ENCODE results near the gene KIRREL3. TPM values are rescaled to one million over a fixed set of nuclear protein-coding genes. Genes with fewer than 3 reads are reported as not detected.

The KIRREL3 gene
- total and polyA plus RNA-seq, 2 donors (not counting 3 experiments of a cell fraction or from before 2014, with no cell fraction given): not detected

DNA sequence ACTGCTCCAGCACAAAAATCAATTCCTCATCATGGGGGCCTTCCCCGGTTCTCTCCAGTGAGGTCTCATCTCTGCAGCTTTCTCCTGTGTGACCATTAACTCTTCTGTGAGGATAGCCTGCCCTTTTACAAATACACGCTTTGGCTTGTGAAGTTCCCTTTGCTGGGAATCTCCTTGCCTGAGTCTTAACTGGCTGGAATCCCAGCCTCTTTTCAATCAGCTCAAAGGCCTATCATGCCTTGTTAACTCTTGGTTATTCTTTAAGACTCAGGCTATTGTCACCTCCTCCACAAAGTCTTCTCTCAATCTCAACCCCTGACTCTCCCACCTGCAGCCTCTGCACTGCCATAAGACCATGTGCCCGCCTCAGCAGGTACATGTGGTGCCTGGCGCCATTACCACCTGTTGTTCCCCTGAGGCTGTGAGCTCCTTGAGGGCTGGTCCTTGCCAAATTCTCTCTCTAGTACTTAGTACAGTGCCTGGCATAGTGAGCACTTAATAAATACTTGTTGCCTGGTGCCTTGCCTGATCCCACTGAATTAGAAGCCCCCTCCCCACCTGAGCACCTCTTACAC is 516.9 kb downstream of the KIRREL3 start:
- POLR2A ChIA-PET: no interaction called here
- TF ChIP-seq, protein P1, sequence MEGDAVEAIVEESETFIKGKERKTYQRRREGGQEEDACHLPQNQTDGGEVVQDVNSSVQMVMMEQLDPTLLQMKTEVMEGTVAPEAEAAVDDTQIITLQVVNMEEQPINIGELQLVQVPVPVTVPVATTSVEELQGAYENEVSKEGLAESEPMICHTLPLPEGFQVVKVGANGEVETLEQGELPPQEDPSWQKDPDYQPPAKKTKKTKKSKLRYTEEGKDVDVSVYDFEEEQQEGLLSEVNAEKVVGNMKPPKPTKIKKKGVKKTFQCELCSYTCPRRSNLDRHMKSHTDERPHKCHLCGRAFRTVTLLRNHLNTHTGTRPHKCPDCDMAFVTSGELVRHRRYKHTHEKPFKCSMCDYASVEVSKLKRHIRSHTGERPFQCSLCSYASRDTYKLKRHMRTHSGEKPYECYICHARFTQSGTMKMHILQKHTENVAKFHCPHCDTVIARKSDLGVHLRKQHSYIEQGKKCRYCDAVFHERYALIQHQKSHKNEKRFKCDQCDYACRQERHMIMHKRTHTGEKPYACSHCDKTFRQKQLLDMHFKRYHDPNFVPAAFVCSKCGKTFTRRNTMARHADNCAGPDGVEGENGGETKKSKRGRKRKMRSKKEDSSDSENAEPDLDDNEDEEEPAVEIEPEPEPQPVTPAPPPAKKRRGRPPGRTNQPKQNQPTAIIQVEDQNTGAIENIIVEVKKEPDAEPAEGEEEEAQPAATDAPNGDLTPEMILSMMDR (IDR thresholded peaks at IDR 0.05; ENCODE audit: extremely low read depth in 1 of 2, insufficient read depth in 1 of 2, low read depth in 1 of 2, low read length in 2 of 2): no peak
- TF ChIP-seq JUN (IDR thresholded peaks at IDR 0.05; ENCODE audit: borderline replicate concordance, insufficient read depth, insufficient read length, low read depth) (no peak), POLR2AphosphoS5 (IDR thresholded peaks at IDR 0.05; ENCODE audit: insufficient read depth, low read depth, low read length) (no peak), GATA2 (IDR thresholded peaks at IDR 0.05; ENCODE audit: insufficient read depth, insufficient read length, low read depth, low read length) (no peak), MYC (IDR thresholded peaks at IDR 0.05; ENCODE audit: low read depth, low read length) (no peak), FOS (IDR thresholded peaks at IDR 0.05; ENCODE audit: borderline replicate concordance, insufficient read depth, low read length) (no peak), POLR2A (IDR thresholded peaks at IDR 0.05; ENCODE audit: low read depth, low read length) (no peak), EZH2 (IDR thresholded peaks at IDR 0.05; ENCODE audit: borderline replicate concordance, low read depth, low read length, severe bottlenecking) (no peak)
- TF ChIP-seq, protein P2, sequence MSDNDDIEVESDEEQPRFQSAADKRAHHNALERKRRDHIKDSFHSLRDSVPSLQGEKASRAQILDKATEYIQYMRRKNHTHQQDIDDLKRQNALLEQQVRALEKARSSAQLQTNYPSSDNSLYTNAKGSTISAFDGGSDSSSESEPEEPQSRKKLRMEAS (IDR thresholded peaks at IDR 0.05; ENCODE audit: insufficient read depth, insufficient read length): no peak
- Histone ChIP-seq H3K4me1 (ENCODE audit: control insufficient read depth, extremely low read depth, insufficient read depth, low read length) (no peaks in the 10 kb centered on the region), H3K79me2 (ENCODE audit: control insufficient read depth, insufficient read depth, low read length) (no peaks in the 10 kb centered on the region), H3K36me3 (ENCODE audit: control insufficient read depth in 2 of 2, extremely low read depth in 1 of 2, insufficient read depth in 2 of 2, low read length in 2 of 2) (no peaks in the 10 kb centered on the region), H3K4me3 (replicated peaks in 1 of 3; ENCODE audit: insufficient read depth in 1 of 3, low read depth in 1 of 3, low read length in 3 of 3) (no peak overlapping the region), H3K27me3 (ENCODE audit: control insufficient read depth in 2 of 2, insufficient read depth in 2 of 2, low read length in 2 of 2) (peaks cover 0 to 2% of the 10 kb centered on the region in 2 experiments), H4K20me1 (replicated peaks; ENCODE audit: control insufficient read depth, extremely low read depth, insufficient read depth, low read length) (no peaks in the 10 kb centered on the region), H2AFZ (ENCODE audit: low read depth, low read length) (no peak overlapping the region), H3K27ac (ENCODE audit: insufficient read depth, low read depth, low read length) (no peak overlapping the region), H3K9me3 (replicated peaks; ENCODE audit: control insufficient read depth, insufficient read depth, low read length) (no peaks in the 10 kb centered on the region), H3K9ac (replicated peaks; ENCODE audit: extremely low read depth, insufficient read depth, low read length) (no peak overlapping the region), H3K9me1 (replicated peaks; ENCODE audit: control insufficient read depth, extremely low read depth, insufficient read depth, low read length) (no peaks in the 10 kb centered on the region), H3K4me2 (ENCODE audit: insufficient read depth, low read length) (no peak overlapping the region)
- no TSS peak for BruUV-seq (replicated peaks)
- CTCF ChIA-PET: interaction anchor here (1.1 to 7.7 kb wide), 5 partner anchors 42 to 507 kb away, joined by 3 to 437 read pairs (median 12); partner anchors contain the start of gene DCPS
- FAIRE-seq (no peak), DNase-seq (ENCODE audit: low read depth, low spot score) (no peak)
- dilution Hi-C loops (cut with MboI; ENCODE audit: extremely low pct_ligation_motif_present, low sequenced_read_pairs): no loop called here
- intact Hi-C loops (cut with micrococcal nuclease): no loop called here

All from endothelial cell of umbilical vein (primary cell).